Measurements from ENCODE around the gene CBFA2T3.
A peak's percentile ranks its signal among the peaks of the same experiment; 100 is the strongest.
"Not testable (repeated sequence)": the region's sequence is repeated elsewhere in the genome, so short reads cannot be mapped to it uniquely, and the experiment has no call there.

Gene CBFA2T3

DNA sequence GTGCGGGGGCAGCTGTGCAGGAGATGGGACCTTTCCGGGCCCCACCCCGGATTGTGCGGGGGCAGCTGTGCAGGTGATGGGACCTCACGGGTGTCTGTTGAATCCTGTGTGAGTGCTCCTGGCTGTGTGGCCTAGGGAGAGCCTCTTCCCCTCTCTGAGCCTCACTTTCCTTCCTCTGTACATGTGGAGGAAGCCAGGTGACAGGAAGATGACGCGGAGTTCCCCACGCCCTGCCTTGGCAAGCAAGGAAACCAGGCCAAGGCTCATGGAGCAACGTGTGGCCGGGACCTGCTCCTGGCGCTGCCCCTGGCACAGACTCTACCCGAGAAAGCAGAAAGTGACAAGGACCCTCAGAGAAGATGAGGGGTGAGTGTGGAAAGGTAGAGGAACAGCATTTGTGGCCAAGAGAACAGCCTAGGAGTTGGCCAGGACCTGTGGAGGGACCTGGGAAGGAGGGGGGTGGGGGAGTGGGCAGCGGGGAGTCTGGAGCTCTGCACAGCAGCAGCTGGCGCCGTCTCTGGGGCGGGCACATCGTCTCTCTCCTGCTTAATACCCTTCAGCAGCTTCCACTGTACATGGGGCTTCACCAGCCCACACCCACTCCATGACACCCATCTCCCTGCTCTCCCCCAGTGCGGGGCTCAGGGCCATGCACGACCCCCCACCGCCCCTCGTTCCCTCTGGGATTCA lies 72.2 kb downstream of the CBFA2T3 start:
- peak; percentile 19 for DNase-seq

DNA sequence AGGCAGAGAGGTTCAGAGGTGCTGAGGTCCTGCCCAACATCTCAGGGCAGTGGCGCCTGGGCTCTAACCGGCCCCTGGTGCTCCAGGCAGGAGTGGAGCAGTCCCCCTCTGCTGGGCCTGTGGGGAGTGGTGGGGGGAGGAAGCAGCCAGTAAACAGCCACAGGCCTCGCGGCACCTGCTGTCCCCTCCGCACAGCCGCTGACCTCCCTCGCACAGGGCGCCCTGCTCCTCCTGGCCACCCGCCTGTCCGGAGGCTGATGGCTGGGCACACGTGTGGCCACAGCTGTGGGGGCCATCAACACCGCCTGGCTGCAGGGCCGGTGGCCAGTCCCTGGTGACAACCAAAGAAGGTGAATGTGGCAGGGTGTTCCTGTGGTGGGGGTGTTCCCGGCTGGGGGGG lies 73.7 kb downstream of the CBFA2T3 start:
- DNase-seq, result no peak

DNA sequence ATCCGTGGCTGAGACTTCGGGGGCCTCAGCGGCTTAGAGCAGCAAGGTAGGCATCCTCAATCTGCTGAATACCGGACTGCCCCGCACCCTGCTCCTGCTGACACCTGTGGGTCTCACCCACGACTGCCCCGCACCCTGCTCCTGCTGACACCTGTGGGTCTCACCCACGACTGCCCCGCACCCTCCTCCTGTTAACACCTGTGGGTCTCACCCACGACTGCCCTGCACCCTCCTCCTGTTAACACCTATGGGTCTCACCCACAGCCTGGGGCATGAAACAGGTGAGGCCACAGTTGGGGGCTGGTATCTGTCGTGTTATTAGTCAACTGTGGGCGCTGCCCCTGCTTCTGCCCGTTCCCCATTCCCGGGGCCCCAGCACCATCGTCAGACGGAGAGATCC lies 74.3 kb downstream of the CBFA2T3 start:
- no peak for DNase-seq

DNA sequence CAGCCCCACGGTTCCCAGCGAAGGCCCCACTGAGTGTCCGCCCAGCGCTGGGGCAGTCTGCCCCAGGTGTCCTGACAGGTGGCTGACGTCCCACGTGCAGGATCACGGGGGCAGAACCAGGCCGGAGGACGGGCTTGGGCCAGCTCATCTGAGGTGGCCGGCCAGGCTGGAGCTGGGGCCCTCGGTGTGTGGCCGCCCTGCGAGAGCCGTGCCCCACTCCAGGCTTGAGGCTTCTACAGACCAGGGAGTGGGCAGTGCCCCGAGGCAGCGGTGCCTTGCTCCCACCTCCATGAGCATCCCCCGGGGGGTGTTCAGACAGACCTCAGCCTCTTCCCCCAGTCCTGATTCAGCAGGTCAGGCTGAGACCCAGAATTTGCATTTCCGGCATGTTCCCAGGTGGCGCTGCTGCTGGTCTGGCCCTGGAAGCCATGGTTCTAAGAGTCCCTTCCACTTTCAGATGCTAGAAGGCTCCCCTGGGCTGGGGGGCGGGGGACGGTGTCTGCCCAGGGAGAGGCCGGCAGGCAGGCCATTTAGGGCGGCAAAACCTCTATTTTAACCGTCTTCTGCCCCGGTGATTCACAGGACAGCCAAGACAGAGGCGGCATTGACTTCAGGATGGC lies 75.2 kb downstream of the CBFA2T3 start:
- no peak for DNase-seq

DNA sequence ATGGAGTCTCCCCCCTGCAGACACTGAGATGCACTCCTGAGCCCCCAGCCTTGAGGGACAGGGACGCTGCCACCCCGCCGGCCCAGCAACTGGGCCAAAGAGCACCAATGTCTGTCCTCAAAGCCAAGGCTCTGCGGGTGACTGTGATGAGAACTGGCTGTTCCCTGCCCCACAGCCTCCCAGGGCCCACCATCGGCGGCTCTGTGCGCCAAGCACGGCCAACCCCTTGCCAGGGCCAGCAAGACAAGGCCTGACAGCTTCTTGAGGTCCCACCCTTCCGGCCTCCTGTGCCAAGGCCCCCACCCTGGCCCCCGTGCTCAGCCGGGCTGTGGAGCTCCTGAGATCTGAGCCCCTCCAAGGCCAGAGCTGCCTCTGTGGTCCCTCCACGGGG lies 76.3 kb downstream of the CBFA2T3 start:
- DNase-seq, result no peak

DNA sequence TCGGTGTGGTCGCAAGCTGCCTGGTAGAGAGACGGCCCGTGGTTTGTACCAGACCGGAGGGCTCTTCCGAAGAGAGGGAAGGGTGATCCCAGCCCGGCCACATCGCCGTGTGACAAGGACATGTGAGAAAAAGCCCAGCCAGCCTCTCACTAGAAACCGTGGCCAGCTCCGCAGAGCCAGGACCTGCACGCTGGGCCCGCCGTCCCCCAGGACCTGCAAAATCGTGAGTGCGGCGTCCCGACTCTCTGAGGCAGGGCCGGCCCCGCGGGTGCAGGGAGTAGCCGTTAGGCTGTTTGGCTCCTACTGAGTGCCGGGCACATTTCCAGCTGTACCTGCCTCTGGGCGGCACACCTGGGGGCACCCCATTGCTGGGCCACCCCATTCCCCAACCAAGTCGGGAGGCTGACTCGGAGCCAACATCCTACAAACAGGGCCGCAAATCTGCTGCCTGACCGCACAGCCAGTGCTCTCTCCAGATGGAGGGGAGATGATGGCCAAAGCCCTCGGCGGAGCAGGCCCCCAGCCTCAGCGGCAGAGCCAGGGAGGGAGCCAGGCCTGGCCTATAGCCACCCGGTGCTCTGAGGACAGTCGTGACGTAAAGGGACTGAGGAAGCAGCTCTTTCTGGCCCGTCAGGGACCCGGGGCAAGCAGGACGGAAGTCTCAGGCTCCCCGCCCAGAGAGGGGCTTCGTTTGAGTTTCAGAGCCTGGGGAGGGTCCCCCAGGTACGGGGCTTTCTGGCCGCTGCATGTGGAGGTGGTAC lies 76.9 kb downstream of the CBFA2T3 start:
- no peak for DNase-seq

DNA sequence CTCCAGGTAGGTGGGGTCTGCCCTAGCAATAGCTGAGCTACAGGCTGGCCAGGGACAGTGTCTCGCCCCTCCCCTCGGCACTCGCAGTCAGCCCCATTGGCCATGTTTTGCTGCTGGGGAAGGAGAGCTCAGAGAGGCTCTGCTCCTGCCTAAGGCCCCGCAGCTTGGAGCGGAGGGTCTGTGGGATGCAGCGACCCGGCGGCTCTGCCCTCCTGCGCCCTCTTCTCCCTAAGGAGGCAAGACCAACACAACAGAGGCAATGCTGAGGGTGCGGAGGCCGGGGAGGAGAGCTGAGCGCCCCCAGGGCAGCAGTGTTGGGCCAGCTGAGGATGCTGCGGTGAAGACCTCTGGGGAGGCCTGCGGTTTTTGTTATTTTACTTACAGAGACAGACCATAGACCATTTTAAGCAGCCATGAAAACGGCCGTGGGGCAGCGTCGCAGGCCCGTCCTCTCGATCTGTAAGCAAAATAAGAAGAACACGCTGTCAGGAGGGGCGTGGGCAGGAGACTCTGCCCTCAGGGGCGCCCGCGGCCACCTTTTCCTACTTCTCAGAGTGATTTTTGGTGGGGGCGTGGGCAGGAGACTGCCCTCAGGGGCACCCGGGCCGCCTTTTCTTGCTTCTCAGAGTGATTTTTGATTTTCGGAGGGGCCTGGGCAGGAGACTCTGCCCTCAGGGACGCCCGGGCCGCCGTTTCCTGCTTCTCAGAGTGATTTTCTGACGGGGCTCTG lies 79.1 kb downstream of the CBFA2T3 start:
- DNase-seq, result no peak

DNA sequence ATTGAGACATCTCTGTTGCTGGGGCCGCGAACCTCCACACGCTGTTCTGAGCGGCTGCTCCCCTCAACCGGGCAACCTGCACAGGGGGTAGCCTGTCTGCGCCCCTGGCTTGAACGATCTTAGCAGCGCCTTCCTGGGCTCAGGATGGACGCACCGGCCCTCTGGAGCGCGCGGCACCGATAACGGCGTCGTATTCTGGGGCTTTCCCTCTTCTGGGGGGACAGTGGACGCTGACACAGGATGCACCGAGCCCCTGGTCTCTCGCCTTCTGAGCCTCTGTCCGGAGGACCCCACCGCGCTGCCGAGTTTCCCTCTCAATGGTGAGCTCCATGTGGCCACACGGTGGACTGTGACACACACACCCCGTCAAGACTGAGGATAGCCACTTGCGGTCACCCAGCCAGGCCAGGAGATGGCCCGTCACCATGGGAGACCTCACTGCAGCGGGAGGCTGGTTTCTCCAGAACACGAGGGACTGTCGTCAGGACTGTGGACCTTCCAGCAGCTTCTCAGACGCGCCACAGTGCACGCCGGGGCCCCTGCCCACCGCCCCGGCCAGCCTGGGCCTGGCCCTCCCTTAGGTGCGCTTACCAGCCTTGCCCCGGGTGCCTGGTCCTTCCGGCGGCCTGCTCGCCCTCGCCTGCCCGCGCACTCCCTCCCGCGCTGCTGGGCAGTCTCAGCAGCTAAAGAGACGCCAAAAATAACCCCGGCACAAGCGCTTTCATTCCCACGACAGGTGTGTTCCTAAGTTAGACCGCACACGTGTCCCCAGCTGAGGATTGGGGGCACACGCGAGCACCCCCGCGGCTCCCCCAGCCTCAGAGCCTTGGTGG lies 80.6 kb downstream of the CBFA2T3 start:
- DNase-seq, result no peak

DNA sequence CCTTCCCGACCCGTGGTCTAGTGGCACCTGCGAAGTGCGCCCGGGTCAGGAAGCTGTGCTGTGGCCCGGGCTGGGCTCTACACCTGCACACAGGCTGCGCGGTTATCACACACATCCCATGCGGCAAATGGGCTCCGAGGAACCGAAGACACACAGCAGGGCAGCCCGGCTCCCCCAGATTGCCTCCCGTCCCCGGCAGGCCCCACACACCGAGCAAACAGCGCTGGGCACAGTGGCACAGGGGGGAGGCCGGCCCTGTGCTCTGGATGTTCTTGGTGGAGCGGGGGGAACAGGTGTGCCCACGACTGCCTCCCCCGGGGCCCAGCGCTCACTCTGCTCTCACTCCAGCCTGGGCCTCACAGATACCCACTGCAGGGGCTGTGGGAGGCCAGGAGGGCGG lies 81.7 kb downstream of the CBFA2T3 start:
- no peak for DNase-seq

DNA sequence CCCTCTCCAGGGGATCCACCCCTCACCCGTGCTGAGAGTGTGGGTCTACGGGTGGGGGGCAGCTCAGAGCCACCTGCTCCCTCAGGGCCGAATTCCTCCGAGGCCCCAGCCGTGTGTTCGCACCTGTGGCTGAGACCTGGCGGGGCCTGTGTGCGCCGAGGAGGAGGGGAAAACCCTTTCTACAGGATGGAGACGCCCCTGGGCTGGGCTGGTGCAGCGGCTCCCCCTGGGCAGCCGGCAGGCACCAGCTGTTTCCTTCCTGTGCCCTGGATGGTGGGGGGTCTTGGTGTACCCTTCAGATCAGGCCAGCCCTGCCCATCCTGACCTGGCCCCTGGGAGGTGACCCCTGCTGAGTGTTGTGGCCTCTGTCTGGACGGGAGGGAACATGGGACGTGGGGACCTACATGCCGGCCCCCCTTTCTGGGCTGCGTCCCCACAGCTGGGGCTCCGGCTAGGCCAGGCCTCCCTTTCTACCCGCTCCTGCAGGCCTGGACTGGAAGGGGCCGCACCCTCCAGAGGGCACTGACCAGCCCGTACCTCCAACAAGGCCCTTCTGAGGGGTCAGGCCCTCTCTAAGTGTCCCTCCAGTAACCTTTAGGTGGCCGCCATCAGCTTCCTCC lies 82.2 kb downstream of the CBFA2T3 start:
- no peak for DNase-seq

DNA sequence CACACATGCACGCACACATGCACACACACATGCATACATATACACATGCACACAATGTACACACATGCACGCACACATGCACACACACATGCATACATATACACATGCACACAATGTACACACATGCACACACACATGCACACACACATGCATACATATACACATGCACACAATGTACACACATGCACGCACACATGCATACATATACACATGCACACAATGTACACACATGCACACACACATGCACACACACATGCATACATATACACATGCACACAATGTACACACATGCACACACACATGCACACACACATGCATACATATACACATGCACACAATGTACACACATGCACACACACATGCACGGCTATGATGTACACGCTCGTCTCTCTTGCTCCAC lies 82.7 kb downstream of the CBFA2T3 start:
- not testable (repeated sequence) for DNase-seq

DNA sequence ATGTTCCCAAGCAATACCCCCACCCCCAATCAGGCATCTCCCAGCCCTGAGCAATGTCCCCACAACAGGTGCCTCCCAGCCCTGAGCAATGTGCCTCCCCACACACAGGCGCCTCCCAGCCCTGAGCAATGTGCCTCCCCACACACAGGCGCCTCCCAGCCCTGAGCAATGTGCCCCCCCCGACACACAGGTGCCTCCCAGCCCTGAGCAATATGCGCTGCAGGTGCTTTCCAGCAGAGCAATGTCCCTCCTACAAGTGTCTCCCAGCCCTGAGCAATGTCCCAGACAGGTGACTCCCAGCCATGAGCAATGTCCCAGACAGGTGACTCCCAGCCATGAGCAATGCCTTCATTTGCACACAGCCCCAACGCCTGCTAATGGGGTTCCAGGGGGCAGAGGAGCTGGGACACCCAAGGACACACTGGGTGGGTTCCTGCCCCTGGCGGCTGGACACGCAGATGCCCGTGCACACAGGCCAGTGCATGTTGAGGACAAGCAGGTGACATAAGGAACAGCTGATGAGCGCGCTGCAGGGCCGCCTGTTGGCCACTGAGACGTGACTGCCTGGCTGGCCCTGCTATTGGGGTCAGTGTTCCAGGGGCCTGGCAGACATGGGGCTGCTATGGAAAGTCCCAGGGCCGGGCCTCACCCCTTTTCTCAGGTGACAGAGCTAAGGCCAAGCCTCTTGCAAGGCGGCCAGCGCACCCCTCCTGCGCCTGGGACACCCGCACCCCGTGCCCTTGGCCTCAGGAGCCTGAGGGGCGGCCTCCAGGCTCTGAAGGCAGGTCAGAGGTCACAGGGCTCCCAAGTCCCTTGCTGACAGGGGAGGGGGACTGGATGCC lies 83.7 kb downstream of the CBFA2T3 start:
- no peak for DNase-seq

DNA sequence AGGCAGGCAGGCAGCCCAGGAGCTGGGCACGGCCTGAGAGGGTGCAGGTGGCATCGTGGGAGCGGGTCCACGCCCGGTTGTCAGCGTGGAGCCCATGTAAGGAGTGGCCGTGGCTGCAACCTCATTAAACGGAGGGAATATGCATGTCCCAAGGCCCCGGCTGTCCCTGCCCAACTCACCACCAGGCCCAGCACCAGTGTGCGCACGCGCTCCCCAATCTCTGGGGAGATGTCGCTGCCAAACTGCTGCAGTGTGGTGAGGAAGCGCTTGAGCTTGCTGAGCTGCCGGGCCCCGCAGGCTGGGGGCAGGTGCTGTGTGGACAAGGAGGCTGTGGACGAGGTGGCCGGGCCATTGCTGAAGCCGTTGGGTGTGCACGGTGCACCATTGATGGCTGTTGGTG lies 84.9 kb downstream of the CBFA2T3 start:
- no peak for DNase-seq

DNA sequence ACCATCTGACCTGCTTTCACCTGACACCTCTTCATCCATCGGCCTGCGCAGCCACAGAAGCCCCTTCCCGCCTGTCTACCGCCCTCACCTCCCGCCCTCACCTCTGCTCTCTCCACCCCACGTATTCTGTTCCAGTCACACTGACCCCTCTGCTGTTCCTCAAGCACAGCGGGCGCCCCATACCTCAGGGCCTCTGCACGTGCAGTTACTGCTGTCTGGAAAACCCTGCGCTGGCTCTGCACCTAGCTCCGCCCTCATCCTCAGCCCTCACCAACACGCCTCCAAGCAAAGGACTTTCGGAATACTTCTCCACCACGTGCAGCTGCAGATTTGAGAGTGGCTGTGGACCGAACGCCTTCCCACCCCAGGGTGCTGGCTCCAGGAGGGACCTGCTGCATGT lies 85.9 kb downstream of the CBFA2T3 start:
- no peak for DNase-seq

DNA sequence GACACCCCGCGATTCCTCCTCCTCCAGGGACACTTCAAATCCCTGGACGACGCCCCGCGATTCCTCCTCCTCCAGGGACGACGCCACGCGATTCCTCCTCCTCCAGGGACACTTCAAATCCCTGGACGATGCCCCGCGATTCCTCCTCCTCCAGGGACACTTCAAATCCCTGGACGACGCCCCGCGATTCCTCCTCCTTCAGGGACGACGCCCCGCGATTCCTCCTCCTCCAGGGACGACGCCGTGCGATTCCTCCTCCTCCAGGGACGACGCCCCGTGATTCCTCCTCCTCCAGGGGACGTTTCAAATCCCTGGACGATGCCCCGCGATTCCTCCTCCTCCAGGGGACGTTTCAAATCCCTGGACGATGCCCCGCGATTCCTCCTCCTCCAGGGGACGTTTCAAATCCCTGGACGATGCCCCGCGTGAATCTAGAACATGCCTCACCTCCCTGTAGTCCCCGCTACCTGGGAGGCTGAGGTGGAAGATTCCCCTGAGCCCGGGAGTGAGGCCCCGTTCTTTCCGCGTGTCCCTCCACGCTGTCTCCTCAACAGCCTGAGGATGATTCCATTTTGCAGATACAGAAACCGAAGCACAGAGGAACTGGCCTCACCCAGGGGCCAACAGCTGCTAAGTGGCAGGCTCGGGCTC lies 87.2 kb downstream of the CBFA2T3 start:
- DNase-seq, result not testable (repeated sequence)

DNA sequence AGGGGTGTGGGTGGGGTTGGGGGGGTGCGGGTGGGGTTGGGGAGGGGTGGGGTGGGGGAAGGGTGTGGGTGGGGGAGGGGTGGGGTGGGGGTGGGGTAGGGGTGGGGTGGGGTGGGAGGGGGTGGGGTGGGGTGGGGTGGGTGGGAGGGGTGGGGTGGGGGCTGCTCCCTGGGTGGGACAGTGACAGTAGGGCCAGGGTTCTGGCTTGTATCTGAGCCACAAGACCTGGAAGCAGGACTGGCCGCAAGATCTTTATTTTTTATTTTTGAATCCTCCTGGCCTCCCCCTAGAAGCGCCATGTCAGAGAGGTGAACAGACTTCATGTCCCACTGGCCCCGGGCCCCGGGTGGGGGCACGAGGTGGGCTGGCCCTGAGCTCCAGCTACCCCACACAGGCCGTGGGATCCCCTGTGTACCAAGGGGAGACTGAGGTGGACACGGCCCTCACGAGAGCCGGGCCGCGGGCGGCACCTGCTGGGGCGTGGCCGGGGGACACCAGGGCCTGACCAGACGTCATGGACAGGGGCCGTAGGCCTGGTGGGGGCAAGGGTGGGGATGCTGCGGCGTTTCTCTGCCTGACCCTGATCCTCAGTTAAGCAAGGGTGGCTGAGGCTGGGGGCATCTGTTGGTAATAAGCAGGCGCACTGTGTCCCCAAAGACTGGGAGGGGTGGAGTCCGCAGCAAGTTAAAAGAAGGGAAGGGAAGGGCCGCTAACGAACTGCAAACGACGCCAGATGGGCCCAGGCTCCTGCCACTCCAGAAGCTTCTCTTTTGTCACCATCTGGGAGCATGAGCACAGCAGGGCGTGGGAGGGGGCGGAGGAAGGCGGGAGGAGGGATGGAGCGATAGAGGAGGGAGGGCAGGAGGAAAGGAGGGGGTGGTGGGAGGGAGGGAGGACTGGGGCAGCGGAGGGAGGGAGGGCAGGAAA lies 88.3 kb downstream of the CBFA2T3 start:
- peak; percentile 70 for DNase-seq

DNA sequence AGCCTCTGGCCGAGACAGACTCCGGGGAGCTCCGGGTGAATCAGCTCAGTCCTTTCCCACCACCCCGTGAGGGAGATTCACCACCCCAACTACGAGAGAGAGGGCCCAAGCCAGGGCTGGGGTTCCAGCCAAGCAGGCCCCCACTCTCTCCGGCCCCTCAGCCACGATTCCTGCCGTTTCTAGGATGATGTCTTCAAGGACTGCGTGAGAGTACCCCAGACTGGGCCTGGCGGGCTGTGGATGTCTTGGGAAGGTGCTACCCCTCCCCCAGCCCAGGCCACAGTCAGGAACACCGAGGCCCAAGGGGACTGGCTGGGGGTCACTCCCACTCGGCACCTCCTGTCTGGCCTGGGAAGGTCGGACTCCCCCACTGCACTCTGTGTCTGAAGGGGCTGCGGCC lies 89.0 kb downstream of the CBFA2T3 start:
- DNase-seq, result no peak

DNA sequence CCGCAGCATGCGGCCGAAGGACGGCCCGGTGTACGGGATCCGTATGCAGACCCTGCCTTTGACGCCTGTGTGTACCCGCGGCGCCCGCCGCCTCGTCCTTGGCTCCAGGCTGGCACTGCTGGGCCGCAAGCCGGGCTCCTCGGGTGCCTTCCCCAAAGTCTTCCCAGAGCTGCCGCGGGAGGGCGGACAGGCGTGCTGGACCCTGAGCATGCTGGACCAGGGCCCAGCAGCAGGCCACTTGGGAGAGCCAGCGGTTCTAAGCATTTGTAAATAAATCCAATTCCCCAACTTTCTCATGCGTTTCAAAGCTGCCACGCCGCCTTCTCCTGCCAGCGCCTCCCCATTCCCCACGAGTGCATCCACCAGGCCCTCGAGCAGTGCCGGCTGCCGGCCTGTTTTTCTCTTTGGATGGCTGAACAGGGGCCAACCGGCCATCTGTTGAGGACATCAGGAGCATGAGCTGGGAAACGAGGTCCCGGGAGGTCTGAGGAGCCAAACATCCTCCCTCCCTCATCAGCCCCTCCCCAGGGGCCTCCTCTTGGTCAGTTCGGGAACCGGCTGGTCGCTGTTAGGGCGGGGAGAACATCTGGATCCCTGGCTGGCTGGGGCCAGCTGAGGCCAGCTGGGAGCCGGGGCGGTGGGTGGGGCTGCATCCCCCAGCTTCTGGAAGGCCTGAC lies 90.0 kb downstream of the CBFA2T3 start:
- DNase-seq, result peak; percentile 73

DNA sequence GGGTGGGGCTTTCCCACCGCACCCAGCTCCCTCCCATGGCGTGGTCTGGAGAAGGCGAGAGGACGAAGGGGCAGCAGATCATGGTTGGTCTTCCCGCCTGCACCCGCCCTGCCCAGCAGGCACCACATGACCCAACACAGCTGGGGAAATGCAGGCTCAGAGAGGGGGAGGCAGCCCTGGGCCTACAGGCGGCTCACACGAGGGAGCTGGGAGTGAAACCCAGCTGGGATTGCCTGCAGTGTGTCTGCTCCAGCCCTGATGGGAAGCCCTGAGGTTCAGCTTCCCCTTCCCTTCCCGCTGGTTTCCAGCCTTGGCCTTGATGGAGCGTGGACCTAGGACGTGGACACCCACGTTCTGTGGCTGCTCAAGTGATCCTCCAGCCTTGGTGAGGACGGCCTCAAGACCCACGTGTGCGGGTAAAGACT lies 90.6 kb downstream of the CBFA2T3 start:
- DNase-seq, result no peak
